ENCODE data around the gene AKAP13. TPM values are rescaled to one million over a fixed set of nuclear protein-coding genes. Genes with fewer than 3 reads are reported as not detected.
A peak's percentile ranks its signal among the peaks of the same experiment; 100 is the strongest.
"Not testable (repeated sequence)": the region's sequence is repeated elsewhere in the genome, so short reads cannot be mapped to it uniquely, and the experiment has no call there.

The AKAP13 gene
- total RNA-seq, 2 experiments from 2014 or later: 79.4 to 83.2 TPM

DNA sequence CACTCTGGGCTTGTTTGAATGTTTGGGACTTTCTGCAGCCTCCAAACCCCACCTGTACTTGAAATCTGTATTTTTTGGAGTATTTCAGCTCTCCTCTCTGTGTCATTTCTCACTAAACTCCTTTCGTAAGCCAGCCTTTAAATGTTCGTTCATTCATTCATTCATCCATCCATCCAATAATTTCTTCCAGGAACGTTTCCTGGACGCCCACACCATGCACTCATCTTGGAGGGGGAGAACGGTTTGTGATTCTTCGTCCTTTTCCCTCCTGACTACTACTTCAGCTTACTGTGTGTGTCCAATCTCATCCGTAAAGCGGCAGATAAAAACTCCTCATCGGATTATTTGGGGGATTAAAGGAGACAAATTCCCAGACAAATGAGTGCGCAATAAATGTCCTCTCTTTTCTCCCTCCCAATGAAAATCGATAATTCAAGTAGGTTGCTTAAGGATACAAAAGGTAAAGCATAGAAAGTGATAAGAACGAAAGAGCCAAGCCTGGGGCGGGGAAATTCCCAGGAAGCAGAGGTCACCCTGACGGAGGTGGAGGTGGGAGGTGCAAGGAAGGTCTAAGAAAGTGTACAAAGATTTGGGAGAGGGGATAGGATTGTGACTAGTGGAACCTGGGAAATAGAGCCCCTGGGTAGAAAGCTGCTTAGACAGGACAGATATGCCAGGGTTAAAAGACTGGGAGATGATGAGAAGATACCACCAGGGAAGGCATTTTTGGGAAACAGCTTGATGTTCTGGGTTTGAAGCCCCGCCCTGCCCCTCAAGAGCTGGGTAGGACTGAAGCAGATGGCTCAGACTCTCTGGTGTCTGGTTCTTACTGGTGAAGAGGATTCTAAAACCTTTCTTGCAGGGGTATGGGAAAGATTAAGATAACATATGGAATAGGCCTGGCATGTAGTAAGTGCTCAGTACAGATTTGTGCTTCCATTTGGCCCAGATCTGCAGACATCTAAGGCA is 415.2 kb downstream of the AKAP13 start:
- H3K9me3 Mint-ChIP-seq: no peaks in the 10 kb centered on the region
- intact Hi-C loops (cut with micrococcal nuclease): no loop called here
- H3K4me3 Mint-ChIP-seq: peak overlapping the region; percentile 80
- DNase-seq: no peak
- no peak overlapping the region for H3K27ac Mint-ChIP-seq
- H3K4me1 Mint-ChIP-seq (ENCODE audit: low read depth): peaks cover 30% of the 10 kb centered on the region
- H3K36me3 Mint-ChIP-seq (ENCODE audit: low read depth): peaks cover under 1% of the 10 kb centered on the region
- no peaks in the 10 kb centered on the region for H3K27me3 Mint-ChIP-seq (ENCODE audit: low read depth)
- CTCF ChIA-PET: interaction anchor here (0.7 to 2.0 kb wide), 6 partner anchors 9 to 205 kb away, joined by 3 to 7 read pairs (median 4); no protein-coding TSS in a partner anchor

- H3K4me1 Mint-ChIP-seq (ENCODE audit: low read depth): peaks cover 30% of the 10 kb centered on the region
- H3K27me3 Mint-ChIP-seq (ENCODE audit: low read depth); DNase-seq; intact Hi-C loops (cut with micrococcal nuclease); H3K9me3 Mint-ChIP-seq; H3K27ac Mint-ChIP-seq; H3K36me3 Mint-ChIP-seq (ENCODE audit: low read depth); H3K4me3 Mint-ChIP-seq: not testable (repeated sequence)
- CTCF ChIA-PET: interaction anchor here (0.9 to 2.0 kb wide), 5 partner anchors 8 to 45 kb away, joined by 3 to 7 read pairs (median 4); no protein-coding TSS in a partner anchor
Measured at GRCh38 chr15:85796371-85796770, 416.0 kb downstream of the AKAP13 start.

Small RNA genes within 50 kb of the gene (microRNA-seq; reads per million reads assigned to microRNA genes)
- gene MIR1276 (ENCODE audit: borderline microRNAs expressed, borderline replicate concordance): 2.2 reads per million
- 84.5 reads per million, percentile 55 among the genes with 10 or more reads in this experiment for gene MIR7706 (ENCODE audit: borderline microRNAs expressed, borderline replicate concordance)
